ENCODE data around the gene RIIAD1.
"Not testable (repeated sequence)": the region's sequence is repeated elsewhere in the genome, so short reads cannot be mapped to it uniquely, and the experiment has no call there.

Gene RIIAD1

GRCh38 chr1:151720974-151721787 lies at the start of gene RIIAD1:
Gene RIIAD1 (plus strand): TSS chr1:151721522. CDS start chr1:151721537, 15 bp downstream.
- no peak for DNase-seq

GRCh38 chr1:151673407-151673806 lies 47.9 kb upstream of the RIIAD1 start:
- no peak for DNase-seq

- DNase-seq, result no peak
These were observed 40.9 kb upstream of the RIIAD1 start for GRCh38 chr1:151680391-151680790.

- no peak for DNase-seq
These were observed 40.5 kb upstream of the RIIAD1 start for GRCh38 chr1:151680826-151681225.

- DNase-seq, result no peak
These were observed 39.4 kb upstream of the RIIAD1 start for GRCh38 chr1:151681923-151682322.

GRCh38 chr1:151682901-151683300 lies 38.4 kb upstream of the RIIAD1 start:
- DNase-seq, result not testable (repeated sequence)

GRCh38 chr1:151684128-151684527 lies 37.2 kb upstream of the RIIAD1 start:
- no peak for DNase-seq

- no peak for DNase-seq
These were observed 34.8 kb upstream of the RIIAD1 start for GRCh38 chr1:151686561-151686960.

- no peak for DNase-seq
These were observed 31.8 kb upstream of the RIIAD1 start for GRCh38 chr1:151689494-151689893.

- DNase-seq, result no peak
These were observed 29.1 kb upstream of the RIIAD1 start for GRCh38 chr1:151692226-151692625.

GRCh38 chr1:151693057-151693651 lies 28.2 kb upstream of the RIIAD1 start:
- DNase-seq, result no peak

- no peak for DNase-seq
These were observed 19.8 kb upstream of the RIIAD1 start for GRCh38 chr1:151701515-151701914.

GRCh38 chr1:151702936-151703335 lies 18.4 kb upstream of the RIIAD1 start:
- no peak for DNase-seq

- no peak for DNase-seq
These were observed 17.5 kb upstream of the RIIAD1 start for GRCh38 chr1:151703813-151704212.

- no peak for DNase-seq
These were observed 17.1 kb upstream of the RIIAD1 start for GRCh38 chr1:151704246-151704645.

- no peak for DNase-seq
These were observed 16.2 kb upstream of the RIIAD1 start for GRCh38 chr1:151705146-151705545.

GRCh38 chr1:151705753-151706463 lies 15.4 kb upstream of the RIIAD1 start:
- DNase-seq, result no peak

GRCh38 chr1:151706464-151707415 lies 14.6 kb upstream of the RIIAD1 start:
- no peak for DNase-seq

GRCh38 chr1:151707541-151708065 lies 13.7 kb upstream of the RIIAD1 start:
- no peak for DNase-seq

GRCh38 chr1:151708891-151709290 lies 12.4 kb upstream of the RIIAD1 start:
- no peak for DNase-seq

GRCh38 chr1:151710187-151710840 lies 11.0 kb upstream of the RIIAD1 start:
- DNase-seq, result peak; percentile 46

Data from NCI-H2029 (cell line).